Stimulated activated CD8-positive, alpha-beta memory T cell treated with anti-CD3 and anti-CD28 coated beads, Interleukin-2, amount 100 ng/mL, for 48 hours (primary cell): ENCODE results near the gene STKLD1.
A peak's percentile ranks its signal among the peaks of the same experiment; 100 is the strongest.
"Not testable (repeated sequence)": the region's sequence is repeated elsewhere in the genome, so short reads cannot be mapped to it uniquely, and the experiment has no call there.

ENCODE experiments used
- DNase-seq, 2 donors: peaks; one replicate each; pipeline ENCODE4 v3.0.0-alpha.2; 2020; ENCODE audit warnings: low read depth in 2 of 2

Gene STKLD1

DNA sequence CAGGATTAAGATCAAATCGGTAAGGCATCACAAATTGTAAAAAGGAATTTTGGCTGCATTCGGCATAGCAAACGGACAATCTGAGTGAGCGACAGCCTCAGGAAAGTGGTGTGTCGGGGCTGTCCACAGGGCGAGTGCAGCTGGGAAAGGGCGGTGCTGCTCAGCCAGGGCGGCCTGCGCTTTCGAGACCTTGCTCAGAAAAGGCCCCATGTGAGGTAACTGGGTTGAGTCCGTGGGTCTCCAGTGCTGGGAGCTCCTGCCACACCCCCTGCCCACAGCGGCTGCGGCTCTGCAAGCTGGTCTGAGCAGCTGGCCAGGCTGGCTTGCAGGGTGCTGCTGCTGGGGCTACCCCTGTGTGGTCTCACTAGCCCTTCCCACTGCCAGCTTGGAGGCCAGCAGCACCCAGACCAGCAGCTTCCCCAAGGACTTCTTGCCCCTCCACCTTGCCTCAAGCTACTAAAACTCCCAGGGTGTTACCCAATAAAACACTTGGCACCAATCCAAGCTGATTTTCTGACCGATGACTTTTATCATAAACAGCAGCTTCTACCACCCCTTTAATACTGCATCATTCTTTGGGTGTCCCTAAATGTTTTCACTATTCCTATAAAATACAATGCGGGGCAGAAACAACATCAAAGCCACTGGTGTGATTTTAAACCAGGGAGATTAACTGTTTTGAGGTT lies 13.7 kb upstream of the STKLD1 start:
- DNase-seq: no peak

DNA sequence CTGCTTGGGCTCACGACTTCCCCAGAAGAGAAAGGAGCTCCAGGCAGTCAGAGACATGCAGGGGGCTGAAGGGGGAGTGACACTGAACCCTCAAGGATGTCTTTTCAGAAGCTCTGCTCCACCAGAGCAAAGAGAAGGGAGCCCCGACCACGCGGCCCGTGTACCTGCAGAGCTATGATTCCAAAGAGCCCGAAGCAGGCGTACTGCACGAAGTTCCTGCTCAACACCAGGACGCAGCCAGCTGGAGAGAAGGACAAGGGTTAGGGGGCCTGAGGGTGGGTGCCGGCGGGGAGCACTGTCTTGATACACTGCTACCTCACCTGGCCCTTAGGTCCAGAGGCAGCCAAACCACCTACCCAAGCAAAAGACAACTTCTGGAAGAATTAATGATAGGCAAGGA lies 9.7 kb upstream of the STKLD1 start:
- DNase-seq: no peak

DNA sequence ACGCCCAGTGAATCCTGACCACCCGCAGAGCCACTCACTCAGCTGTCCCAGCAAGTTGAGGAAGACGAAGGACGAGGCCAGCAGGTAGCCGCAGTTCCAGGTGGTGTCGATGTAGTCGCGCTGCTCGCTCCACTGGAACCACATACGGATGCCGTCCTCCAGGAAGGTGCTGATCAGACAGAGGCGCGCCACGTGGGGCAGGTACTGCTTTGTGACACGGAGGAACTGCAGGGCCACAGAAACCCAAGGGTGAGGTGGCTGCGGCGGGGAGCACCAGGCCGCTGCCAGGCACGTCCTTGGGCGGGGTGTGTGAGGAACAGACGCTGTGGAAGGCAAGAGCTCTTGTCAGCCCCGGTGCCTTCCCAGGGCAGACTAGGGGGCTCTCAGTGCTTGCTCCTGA lies 8.9 kb upstream of the STKLD1 start:
- DNase-seq: no peak

DNA sequence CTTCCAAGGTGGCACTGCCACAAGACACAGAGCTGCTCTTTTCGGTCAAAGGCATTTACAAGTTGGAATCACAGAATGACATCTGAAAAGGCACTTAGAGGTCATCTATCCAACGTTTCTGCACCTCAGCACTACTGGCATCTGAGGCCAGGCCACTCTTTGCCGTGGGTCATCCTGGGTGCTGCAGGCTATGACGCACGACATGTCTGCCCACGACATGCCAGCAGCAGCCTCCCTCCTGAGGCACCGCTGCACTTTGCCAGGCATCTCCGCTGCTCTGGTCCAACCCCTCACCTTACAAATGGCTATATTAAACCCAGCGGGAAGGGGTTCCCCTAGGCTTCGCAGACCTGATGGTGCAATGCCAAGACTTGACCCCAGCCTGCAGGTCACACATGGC lies 8.4 kb upstream of the STKLD1 start:
- no peak for DNase-seq

DNA sequence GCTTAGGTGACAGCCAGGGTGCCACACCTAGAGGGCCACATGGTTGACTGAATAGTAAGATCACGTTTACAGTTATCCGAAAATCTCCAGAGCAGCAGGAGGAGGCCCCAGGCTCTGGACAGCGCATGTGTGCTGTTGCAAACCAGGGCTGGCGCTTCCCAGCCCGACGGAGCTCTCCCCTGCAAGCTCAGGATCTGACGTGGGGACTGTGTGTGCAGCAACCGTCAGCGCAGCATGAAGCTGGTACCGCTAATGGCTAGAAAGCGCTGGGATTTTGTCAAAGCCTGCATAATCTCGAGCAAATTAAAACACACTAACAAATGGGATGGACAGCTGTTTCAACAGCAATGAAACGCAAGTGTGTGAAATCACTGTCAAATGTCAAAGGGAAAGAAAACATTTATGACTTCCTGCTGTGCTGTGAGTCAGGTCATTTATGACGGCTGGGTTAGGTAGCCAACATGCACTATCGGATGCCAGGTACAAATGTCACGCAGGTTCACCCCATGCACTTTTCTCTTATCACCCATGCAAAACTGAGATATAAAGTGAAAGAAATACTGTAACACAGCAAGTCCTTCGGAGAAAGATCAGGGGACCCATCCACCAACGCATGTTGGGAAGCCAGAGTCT lies 7.8 kb upstream of the STKLD1 start:
- DNase-seq: no peak

DNA sequence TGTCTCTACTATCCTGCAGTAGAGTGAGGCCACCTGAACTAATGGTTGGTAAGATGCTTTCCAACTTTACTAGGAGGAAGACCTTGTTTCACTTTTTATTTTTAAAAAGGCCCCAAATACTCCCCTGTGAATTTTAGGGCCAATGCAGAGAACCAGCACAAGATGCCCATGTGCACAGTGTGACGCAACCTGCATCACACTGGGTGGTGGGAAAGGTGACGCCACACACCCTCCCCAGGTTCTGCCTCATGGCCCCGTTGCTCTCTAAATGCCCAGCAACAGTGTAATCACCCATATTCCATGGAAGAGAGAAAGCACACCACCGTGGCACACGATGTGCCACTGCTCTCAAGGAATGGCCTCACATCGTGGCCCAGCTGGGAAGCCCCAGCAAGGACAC lies 6.7 kb upstream of the STKLD1 start:
- no peak for DNase-seq

DNA sequence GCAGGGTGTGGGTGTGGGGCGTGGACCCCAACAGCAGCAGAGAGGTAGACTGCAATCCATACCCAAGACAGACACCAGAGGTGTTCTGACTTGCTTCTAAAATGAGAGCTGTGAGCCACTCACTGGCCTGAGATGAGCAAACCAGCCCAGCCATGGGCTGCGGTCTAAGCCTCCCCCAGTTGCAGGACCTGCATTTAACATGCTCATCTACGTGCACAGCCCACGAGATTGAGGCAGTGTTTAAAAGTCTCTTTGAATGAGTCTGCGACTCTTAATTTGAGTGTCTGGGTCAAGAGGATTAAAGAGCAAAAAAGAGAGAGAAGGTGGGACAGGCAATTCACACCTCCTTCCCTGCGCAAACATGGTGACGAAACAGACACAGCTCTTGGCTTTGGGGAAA lies 6.2 kb upstream of the STKLD1 start:
- no peak for DNase-seq

DNA sequence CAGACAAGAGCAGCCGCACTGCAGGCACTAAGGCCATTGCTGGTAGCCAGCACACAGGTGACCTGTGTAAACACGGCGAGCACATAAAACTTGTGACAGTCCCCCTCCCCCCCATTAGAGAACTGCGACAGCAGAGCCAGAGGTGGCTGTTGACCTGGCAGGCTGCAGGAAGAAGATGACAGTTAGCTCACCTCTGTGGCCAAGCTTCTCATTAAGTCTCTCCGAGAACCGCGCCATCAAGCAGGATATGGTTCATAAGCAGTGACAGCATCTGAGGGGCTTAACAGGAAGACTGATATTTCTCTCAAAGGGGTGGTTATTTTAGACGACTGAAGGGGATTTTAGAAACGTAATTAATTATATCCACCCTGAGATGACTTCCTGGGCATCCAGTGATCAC lies 5.5 kb upstream of the STKLD1 start:
- no peak for DNase-seq

DNA sequence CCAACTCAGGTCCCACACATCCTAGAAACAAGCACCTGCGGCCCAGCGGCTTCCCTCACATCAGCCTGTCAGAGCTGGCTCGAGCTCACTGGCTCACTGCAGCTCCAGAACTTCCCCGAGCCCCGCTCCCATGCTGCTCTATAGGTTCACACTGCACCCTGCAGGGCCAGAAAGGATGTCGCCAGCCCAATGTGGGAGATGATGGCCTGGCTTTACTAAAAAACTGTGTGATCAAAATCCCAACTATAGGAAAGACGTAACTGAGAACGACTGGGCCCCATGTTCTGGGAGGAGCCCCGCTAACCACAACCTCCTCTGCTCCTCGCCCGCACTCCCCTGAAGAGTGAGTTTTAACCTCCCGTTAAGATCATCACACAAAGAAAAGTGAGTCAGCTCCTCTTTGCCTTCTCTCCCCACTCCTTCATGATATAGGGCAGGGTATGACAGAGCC lies 4.9 kb upstream of the STKLD1 start:
- peak in 1 of 2 donors; percentile 71 for DNase-seq

DNA sequence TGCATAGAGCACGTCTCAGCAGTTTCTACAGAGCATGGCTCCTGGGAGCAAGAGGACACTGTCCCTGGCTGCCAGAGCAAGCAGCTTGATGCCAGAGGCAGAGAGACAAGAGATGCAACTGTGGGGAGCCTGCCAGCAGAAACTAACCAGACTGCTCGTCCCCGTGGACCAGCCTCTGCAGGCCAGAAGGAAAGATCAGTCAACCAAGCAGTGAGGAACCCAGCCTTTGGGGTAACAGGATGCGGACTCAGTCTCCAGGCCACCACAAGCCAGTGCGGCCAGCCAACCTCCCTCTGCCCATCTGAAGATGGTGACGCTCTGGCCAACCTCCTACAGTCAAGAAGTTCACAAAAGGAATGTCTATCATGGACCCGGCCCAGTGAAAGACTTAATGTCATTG lies 4.0 kb upstream of the STKLD1 start:
- no peak for DNase-seq

DNA sequence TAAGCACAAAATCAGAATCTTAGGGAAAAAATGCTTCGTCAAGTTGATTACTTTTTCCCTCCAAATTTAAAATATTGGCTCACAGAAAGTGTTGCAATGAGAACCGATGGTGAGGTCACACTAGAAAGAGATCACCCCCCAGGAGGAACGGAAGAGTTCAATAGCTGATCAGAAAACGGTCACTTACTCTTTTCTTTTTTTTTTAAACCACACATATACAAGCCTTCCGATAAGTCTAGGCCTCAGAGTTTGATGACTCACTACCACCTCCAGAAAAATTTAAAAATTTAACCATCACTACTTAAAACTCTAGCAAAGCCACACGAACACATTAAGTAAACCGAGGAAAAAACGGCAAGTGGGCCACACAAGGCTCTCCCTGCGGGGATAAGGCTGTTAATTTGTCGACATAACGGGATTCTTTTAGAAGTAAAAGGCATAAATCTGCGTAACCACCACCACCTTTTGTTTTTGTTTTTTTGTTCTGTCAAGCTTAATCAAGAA lies 1.5 kb upstream of the STKLD1 start:
- no peak for DNase-seq

DNA sequence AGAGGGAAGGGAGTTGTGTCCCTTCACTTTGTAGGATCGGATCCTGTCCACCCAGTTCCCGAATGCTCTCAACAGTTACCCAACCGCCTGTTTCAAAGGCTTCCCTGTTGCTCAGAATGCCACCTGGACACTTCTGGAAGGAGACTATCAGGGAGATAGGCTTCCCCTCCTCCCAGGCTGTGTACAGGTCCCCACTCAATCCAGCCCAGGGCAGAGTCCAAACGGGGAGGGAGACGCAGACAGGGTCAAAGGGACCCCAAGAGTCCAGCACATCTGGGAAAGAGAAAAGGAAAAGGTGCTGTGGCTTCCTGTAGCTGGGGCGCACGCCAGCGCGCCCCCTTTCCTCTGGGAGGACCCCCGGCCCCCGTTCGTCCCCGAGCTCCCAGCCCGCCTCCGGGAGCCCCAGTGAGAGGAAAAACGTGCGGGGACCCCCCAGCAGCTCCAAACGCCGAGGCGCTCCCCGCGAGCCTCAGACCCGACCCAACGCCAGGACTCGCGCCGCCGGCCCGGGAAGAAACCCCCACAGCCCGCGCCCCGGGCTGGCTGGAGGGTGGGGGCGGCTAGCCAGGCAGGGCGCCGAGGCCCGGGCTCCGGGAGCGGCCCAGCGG lies 946 bp upstream of the STKLD1 start:
- no peak for DNase-seq

DNA sequence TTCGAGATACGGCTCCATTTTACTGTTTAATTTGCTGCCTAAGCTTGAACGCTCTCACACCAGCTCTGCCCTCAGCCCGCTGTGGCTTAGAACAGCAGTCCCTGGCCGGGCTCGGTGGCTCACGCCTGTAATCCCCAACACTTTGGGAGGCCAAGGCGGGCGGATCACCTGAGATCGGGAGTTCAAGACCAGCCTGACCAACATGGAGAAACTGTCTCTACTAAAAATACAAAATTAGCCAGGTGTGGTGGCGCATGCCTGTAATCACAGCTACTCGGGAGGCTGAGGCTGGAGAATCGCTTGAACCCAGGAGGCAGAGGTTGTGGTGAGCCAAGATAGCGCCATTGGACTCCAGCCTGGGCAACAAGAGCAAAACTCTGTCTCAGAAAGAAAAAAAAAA lies 1.1 kb downstream of the STKLD1 start:
- DNase-seq: not testable (repeated sequence)

DNA sequence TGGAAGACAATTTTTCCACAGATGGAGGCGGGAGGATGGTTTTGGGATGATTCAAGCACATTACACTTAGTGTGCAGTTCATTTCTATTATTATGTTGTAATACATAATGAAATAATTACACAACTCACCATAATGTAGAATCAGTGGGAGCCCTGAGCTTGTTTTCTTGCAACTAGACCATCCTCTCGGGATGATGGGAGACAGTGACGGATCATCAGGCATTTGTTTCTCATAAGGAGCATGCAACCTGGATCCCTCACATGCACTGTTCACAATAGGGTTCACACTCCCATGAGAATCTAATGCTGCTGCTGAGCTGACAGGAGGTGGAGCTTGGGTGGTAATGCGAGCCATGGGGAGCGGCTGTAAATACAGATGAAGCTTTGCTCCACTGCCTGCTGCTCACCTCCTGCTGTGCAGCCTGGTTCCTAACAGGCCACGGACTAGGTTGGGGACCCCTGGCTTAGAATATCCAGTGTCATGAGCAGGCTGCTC lies 1.6 kb downstream of the STKLD1 start:
- no peak for DNase-seq

DNA sequence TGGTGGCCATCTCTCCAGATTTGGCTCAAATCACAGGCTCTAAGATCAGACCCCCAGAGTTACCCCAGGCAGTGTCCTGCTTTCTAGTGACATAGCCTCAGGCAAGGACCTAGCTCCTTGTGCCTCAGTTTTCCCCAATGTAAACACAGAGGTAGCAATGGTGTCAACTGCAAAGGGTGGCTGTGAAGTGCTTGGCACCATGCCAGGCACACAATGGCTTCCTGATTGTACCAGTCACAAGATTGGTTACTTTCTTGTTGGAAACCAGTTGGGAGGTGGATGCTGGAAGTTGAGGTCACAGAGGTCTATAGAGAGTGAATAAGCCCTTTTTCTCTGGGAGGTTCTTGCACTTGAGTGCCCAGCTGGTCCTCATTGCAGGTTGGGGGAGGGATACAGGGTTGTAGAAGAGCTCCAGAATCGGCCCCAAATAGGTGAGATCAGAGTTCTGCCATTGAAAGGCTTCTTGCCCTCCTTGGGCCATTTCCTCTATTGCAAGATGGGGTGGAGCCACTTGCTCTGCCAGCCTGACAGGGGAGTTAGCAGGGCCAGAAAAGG lies 2.3 kb downstream of the STKLD1 start:
- no peak for DNase-seq

DNA sequence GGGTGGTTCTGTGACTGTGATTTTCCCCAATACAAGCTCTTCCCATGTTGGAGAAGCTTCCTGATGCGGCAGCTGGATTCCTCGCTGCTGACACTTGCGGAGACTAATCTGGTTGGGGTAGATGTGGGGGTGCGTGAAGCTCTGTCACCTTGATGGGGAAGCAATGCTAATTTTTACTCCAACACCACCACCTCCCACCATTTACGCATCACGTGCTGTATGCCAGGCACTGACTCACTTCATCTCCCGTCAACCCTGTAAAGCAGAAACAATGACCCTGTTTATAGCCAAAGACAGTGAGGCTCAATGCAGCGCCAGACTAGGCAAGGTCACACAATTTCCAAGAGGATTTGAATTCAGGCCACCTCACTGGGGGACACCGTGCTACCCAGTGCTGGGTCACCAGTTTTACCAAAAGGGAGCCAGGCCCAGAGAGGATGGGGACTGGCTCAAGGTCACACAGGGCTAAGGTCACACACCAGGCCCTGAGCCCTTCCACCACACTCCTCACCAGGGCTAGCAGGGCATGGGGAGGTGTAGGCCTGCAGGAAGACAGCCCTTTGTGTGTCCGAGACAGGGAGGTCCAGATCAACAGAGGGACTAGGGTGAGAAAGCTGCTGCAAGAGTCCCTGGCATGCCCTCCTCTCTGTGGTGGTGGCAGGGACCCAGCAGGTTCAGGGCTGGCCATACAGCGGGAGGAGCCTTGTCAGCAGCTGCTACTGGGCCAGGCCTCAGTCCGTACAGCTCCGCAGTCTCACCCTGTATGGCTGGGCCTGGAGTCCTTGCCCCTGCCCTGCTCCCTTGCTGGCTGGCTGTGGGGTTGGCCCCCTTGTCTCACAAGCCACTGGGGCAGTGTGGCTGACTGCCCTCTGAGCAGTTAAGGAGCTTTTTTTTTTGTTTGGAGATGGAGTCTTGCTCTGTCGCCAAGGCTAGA lies 3.3 kb downstream of the STKLD1 start:
- DNase-seq: no peak

DNA sequence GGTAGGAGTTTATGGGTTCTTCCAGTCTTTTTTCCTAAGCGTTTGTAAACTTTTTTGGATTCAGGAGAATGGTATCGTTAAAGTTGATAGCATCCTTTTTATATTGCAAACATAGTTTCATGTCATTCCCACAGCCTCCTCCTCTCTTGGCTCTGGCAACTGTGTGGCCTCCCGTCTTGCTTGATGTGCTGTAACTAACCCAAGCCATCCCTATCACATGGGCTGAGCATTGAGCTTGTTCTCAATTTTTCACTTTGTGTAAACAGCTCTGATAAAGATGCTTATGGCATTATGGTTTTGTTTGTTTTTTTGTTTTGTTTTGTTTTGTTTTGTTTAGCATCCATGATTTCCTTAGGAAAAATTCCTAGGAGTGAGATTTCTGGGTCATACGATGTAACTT lies 4.6 kb downstream of the STKLD1 start:
- DNase-seq: no peak

DNA sequence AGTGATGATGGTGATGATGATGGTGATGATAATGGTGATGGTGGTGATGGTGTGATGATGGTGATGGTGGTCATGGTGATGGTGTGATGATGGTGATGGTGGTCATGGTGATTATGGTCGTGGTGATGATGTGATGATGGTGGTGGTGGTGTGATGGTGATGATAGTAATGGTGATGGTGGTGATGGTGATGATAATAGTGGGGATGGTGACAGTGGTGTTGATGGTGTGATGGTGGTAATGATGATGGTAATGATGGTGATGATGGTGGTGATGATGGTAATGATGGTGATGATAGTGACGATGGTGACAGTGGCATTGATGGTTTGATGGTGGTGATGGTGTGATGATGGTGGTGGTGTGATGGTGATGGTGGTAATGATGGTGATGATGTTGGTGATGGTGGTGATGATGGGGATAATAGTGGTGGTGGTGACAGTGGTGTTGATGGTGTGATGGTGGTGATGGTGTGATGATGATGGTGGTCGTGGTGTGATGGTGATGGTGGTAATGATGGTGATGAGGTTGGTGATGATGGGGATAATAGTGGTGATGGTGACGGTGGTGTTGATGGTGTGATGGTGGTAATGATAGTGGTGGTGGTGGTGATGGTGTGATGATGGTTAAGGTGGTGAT lies 6.5 kb downstream of the STKLD1 start:
- no peak for DNase-seq

DNA sequence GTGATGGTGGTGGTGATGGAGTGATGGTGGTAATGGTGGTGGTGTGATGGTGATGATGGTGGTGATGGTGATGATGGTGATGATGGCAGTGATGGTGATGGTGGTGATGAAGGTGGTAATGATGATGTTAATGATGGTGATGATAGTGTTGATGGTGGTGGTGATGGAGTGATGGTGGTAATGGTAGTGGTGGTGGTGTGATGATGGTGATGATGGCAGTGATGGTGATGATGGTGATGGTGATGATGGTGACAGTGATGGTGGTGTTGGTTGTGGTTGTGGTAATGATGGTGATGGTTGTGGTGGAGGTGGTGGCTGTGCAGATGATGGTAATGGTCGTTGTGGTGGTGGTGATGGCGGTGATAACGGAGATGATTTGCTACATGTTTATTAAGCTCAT lies 7.3 kb downstream of the STKLD1 start:
- DNase-seq: no peak

DNA sequence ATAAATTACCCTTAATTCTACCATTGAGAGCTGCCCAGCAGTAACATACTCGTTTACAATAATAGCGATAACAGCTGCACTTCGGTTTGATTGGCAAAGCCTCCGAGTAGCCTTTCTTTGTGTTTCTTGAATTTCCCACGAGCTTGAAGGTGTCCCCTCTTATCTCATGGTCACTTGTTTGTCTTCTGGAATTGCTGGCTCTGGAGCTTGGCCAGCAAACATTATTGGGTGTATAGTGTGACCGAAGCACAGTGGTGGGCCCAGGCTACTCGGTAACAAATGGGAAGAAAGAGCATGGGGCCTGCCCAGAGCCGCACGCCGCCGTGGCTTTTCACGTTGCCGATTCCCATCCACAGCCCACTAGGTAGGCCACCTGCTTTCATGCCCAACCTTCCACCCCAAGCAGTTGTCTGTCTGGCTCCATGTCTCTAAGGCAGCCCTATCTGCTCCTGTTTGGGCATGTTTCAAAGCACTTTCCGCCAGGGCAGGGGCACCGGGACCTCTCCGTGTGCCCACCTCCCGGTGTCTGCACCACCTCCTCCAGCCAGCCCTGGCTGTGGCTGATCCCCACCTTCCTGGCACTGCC lies 8.7 kb downstream of the STKLD1 start:
- DNase-seq: no peak

DNA sequence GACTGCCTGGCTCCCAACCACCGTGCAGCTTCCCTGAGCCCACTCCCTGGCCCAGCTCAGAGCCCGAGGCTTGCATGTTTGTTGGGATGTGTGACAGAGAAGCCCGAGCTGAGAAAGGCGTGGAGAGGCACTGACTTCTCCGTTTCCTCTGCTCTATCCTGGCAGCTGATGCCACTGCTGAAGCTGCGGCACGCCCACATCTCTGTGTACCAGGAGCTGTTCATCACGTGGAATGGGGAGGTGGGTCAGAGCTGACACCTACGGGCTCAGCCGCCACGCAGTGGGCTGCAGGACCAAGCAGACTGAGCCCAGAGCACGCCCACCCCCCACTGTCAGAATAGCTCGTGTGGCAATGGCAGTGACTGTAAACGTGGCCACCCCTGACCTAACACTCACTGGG lies 9.3 kb downstream of the STKLD1 start:
- no peak for DNase-seq
